HepG2 (cell line): Measurements from ENCODE around the gene ZNF223. TPM values are rescaled to one million over a fixed set of nuclear protein-coding genes. Genes with fewer than 3 reads are reported as not detected.

ENCODE experiments used
- BCLAF1 ChIP-seq: fragments of 450-650 bp; IDR thresholded peaks from 2 replicates; pipeline ENCODE4 v1.6.1; 2017; ENCODE audit warnings: mild to moderate bottlenecking
- CCAR2 ChIP-seq: fragments of 200-400 bp; formaldehyde crosslinking; optimal IDR thresholded peaks from 2 replicates; pipeline ENCODE3; 2018; ENCODE audit warnings: low read depth, mild to moderate bottlenecking, low read length, moderate library complexity
- CCDC6 ChIP-seq: sonication (generic); formaldehyde crosslinking; IDR thresholded peaks from 2 replicates; pipeline ENCODE4 v1.8.1; 2022; ENCODE audit warnings: mild to moderate bottlenecking, missing genetic modification reagents, moderate library complexity
- CENPBD1 ChIP-seq: sonication (generic); formaldehyde crosslinking; IDR thresholded peaks from 2 replicates; pipeline ENCODE4 v1.8.0; 2022; ENCODE audit warnings: missing genetic modification reagents, low read depth, mild to moderate bottlenecking, borderline replicate concordance
- E2F2 ChIP-seq: sonication (generic); formaldehyde crosslinking; IDR thresholded peaks from 2 replicates; pipeline ENCODE4 v1.4.0; 2020; ENCODE audit warnings: missing genetic modification reagents, borderline replicate concordance
- E2F5 ChIP-seq: sonication (generic); formaldehyde crosslinking; conservative IDR thresholded peaks from 2 replicates; pipeline ENCODE4 v1.4.0; 2020; ENCODE audit warnings: missing genetic modification reagents
- FOXC1 ChIP-seq: sonication (generic); formaldehyde crosslinking; IDR thresholded peaks from 2 replicates; pipeline ENCODE4 v1.8.0; 2022; ENCODE audit warnings: mild to moderate bottlenecking, missing genetic modification reagents, borderline replicate concordance
- GABPB1 ChIP-seq: IDR thresholded peaks from 2 replicates; pipeline ENCODE4 v1.6.1; 2016; ENCODE audit warnings: mild to moderate bottlenecking, missing genetic modification reagents, moderate library complexity, missing compliant biosample characterization
- HES4 ChIP-seq: sonication (generic); formaldehyde crosslinking; IDR thresholded peaks from 2 replicates; pipeline ENCODE4 v1.9.0; 2021; ENCODE audit warnings: mild to moderate bottlenecking, missing genetic modification reagents, borderline replicate concordance
- HOXA3 ChIP-seq: sonication (generic); formaldehyde crosslinking; IDR thresholded peaks from 2 replicates; pipeline ENCODE4 v1.5.0; 2020; ENCODE audit warnings: missing genetic modification reagents
- NKX3-1 ChIP-seq: sonication (generic); formaldehyde crosslinking; IDR thresholded peaks from 2 replicates; pipeline ENCODE4 v1.5.0; 2020; ENCODE audit warnings: missing genetic modification reagents
- NR2F6 ChIP-seq, 2 experiments: IDR thresholded peaks; 2 replicates each; pipeline ENCODE4 v1.6.1; 2016; ENCODE audit warnings: antibody characterized with exemption in 1 of 2, mild to moderate bottlenecking in 1 of 2
- RAD51 ChIP-seq: fragments of 450-650 bp; IDR thresholded peaks from 2 replicates; pipeline ENCODE4 v1.6.1; 2016; ENCODE audit warnings: borderline replicate concordance
- TBX3 ChIP-seq: fragments of 450-650 bp; IDR thresholded peaks from 2 replicates; pipeline ENCODE4 v1.6.1; 2017; ENCODE audit warnings: antibody characterized with exemption, mild to moderate bottlenecking, inconsistent platforms, borderline replicate concordance
- TFDP1 ChIP-seq: IDR thresholded peaks from 2 replicates; pipeline ENCODE4 v1.6.1; 2016; ENCODE audit warnings: missing compliant biosample characterization, missing genetic modification reagents, borderline replicate concordance
- ZBTB39 ChIP-seq: sonication (generic); formaldehyde crosslinking; IDR thresholded peaks from 2 replicates; pipeline ENCODE4 v1.5.0; 2020; ENCODE audit warnings: missing genetic modification reagents
- ZFP1 ChIP-seq: IDR thresholded peaks from 2 replicates; pipeline ENCODE4 v1.6.1; 2016
- ZNF10 ChIP-seq: sonication (generic); formaldehyde crosslinking; IDR thresholded peaks from 2 replicates; pipeline ENCODE4 v1.4.0; 2020; ENCODE audit warnings: mild to moderate bottlenecking, low read depth, missing genetic modification reagents, borderline replicate concordance
- ZNF891 ChIP-seq: sonication (generic); formaldehyde crosslinking; IDR thresholded peaks from 2 replicates; pipeline ENCODE4 v1.5.0; 2020; ENCODE audit warnings: mild to moderate bottlenecking, missing genetic modification reagents
- ZSCAN31 ChIP-seq: sonication (generic); formaldehyde crosslinking; IDR thresholded peaks from 2 replicates; pipeline ENCODE4 v1.5.0; 2020; ENCODE audit warnings: low read depth, mild to moderate bottlenecking, missing genetic modification reagents
- ZZZ3 ChIP-seq: sonication (generic); formaldehyde crosslinking; IDR thresholded peaks from 2 replicates; pipeline ENCODE4 v1.4.0; 2020; ENCODE audit warnings: missing genetic modification reagents, mild to moderate bottlenecking, borderline replicate concordance
- polyA plus RNA-seq, 8 experiments: library from polyadenylated mRNA; depleted of rRNA in 3 of 8; stranded (reverse) in 7 of 8; unstranded in 1 of 8; fragments of >200 nt; fragmentation: Illumina TruSeq in 4 of 8; extraction: Trizol in 4 of 8; gene quantifications; 2 replicates each; pipeline versions ENCODE4 v1.2.1 to v1.2.3, GENCODE V29; 2011 to 2016; ENCODE audit warnings: low read depth in 4 of 8, missing spikeins in 1 of 8, mixed read lengths in 1 of 8; ENCODE audit not compliant: insufficient read depth in 1 of 8
- total RNA-seq, 5 experiments: library from RNA; depleted of rRNA; stranded (reverse); fragments of >200 nt; fragmentation: Illumina TruSeq; extraction: Trizol; gene quantifications; 2 replicates each; pipeline ENCODE4 v1.2.3, GENCODE V29; 2016; ENCODE audit warnings: low read depth in 1 of 5

Gene ZNF223
- total and polyA plus RNA-seq, 2 of the 13 experiments (the other 11 are each of a cell fraction or from before 2014, with no cell fraction given) = 2.0 to 4.8 TPM

- no peak for TF ChIP-seq E2F5 (CRISPR knock-in tag)
- no peak for TF ChIP-seq ZBTB39 (CRISPR knock-in tag)
- no peak for TF ChIP-seq HES4 (CRISPR knock-in tag)
- no peak for TF ChIP-seq ZSCAN31
- no peak for TF ChIP-seq TBX3
- no peak for TF ChIP-seq ZNF891 (CRISPR knock-in tag)
- TF ChIP-seq CENPBD1 (CRISPR knock-in tag) = no peak
- TF ChIP-seq BCLAF1 = no peak
- TF ChIP-seq E2F2 (CRISPR knock-in tag) = no peak
- TF ChIP-seq NR2F6 (IDR thresholded peaks at IDR 0.05) = no peak
- 0 out of 2 replicates have a peak, but pooled peaks have one; percentile 22 for TF ChIP-seq NR2F6 (CRISPR knock-in tag; IDR thresholded peaks at IDR 0.05)
- no peak for TF ChIP-seq NKX3-1 (CRISPR knock-in tag)
- peak; percentile 97 for TF ChIP-seq GABPB1 (CRISPR knock-in tag)
- TF ChIP-seq ZNF10 (CRISPR knock-in tag) = no peak
- peak; percentile 89 for TF ChIP-seq HOXA3
- no peak for TF ChIP-seq ZZZ3 (CRISPR knock-in tag)
- no peak for TF ChIP-seq CCAR2
- TF ChIP-seq RAD51 = no peak
- 0 out of 2 replicates have a peak, but pooled peaks have one; percentile 5 for TF ChIP-seq FOXC1
- no peak for TF ChIP-seq CCDC6
- no peak for TF ChIP-seq ZFP1
- TF ChIP-seq TFDP1 (CRISPR knock-in tag) = peak; percentile 72; the same call in 1 of the 2 replicates
Observed at GRCh38 chr19:44071824-44072542, 20.1 kb downstream of the ZNF223 start, which contains the start of gene ZNF284 (continued).
